ENCODE measurements around the gene CTNNB1. TPM values are rescaled to one million over a fixed set of nuclear protein-coding genes. Genes with fewer than 3 reads are reported as not detected.

The CTNNB1 gene
- total and polyA plus RNA-seq, 2 of the 13 experiments (the other 11 are each of a cell fraction or from before 2014, with no cell fraction given): 398 to 489 TPM

DNA sequence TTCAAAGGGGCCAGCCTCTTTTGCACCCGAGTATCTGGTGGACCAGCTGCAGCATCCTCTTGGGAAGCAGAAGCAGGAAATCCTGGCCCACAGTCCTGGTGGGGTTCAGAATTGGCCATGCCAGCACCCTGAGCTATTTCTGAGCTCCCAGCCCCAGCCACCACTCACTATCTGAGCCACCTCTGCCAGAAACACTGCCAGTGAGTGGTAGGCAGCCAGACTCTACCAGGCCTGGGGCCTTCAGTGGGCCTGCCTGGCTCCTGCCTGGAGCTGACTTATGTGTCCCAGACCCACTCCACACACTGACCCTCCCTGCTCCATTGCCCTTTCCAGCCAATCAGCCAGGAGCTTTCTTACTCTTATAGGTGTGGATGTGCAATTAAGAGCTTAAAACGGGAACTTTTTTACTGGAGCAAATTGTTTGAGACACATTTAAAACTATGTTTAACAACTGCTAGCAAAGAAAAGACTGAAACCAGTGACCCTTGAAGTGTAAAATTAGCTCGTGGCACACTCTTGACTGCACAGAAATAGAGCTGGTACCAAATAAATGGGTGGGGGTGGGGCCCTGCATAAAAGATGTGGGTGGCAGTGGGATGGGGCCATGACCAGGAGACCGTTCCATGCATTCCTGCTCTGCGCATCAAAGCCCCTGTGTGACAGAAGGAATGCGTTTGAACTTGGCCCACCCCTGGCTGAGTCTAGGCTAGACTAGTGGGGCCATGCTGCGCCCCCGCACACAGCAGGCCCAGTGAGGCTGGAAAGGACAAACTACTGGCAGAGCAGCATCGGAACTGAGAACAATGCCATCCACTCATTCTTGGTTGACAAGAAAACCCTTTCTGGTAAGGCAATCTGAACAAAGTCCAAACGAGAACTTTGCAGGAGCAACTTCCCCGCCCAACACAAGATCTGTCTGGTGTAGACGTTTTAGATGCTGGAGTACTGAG is 48.0 kb downstream of the CTNNB1 start (continued):
- no peak for TF ChIP-seq ARNT2 (CRISPR knock-in tag; IDR thresholded peaks at IDR 0.05; ENCODE audit: low read depth)
- no peak for TF ChIP-seq NFIB (CRISPR knock-in tag; IDR thresholded peaks at IDR 0.05; ENCODE audit: borderline replicate concordance)
- TF ChIP-seq PRPF4 (IDR thresholded peaks at IDR 0.05; ENCODE audit: low read depth, low read length, poor library complexity, severe bottlenecking): no peak
- no peak for TF ChIP-seq TAF1 (CRISPR knock-in tag; IDR thresholded peaks at IDR 0.05)
- no peak for TF ChIP-seq TMF1 (CRISPR knock-in tag; IDR thresholded peaks at IDR 0.05; ENCODE audit: low read depth)
- TF ChIP-seq KDM6A (CRISPR knock-in tag; IDR thresholded peaks at IDR 0.05; ENCODE audit: low read depth): peak; percentile 56; the same call in 1 of the 2 replicates
- TF ChIP-seq ZNF652 (CRISPR knock-in tag; IDR thresholded peaks at IDR 0.05; ENCODE audit: borderline replicate concordance, low read depth): no peak
- peak; percentile 24; the same call in 1 of the 2 replicates for TF ChIP-seq FOXP1 (IDR thresholded peaks at IDR 0.05)
- no peak for TF ChIP-seq FOXP1 (CRISPR knock-in tag; IDR thresholded peaks at IDR 0.05)
- TF ChIP-seq ZNF468 (CRISPR knock-in tag; IDR thresholded peaks at IDR 0.05): no peak
- peak; percentile 35; the same call in 1 of the 2 replicates for TF ChIP-seq TBX3 (IDR thresholded peaks at IDR 0.05; ENCODE audit: borderline replicate concordance)
- TF ChIP-seq ZNF260 (CRISPR knock-in tag; IDR thresholded peaks at IDR 0.05; ENCODE audit: borderline replicate concordance, low read depth): no peak
- no peak for TF ChIP-seq KDM1A (CRISPR knock-in tag; IDR thresholded peaks at IDR 0.05)
- TF ChIP-seq, protein P1, sequence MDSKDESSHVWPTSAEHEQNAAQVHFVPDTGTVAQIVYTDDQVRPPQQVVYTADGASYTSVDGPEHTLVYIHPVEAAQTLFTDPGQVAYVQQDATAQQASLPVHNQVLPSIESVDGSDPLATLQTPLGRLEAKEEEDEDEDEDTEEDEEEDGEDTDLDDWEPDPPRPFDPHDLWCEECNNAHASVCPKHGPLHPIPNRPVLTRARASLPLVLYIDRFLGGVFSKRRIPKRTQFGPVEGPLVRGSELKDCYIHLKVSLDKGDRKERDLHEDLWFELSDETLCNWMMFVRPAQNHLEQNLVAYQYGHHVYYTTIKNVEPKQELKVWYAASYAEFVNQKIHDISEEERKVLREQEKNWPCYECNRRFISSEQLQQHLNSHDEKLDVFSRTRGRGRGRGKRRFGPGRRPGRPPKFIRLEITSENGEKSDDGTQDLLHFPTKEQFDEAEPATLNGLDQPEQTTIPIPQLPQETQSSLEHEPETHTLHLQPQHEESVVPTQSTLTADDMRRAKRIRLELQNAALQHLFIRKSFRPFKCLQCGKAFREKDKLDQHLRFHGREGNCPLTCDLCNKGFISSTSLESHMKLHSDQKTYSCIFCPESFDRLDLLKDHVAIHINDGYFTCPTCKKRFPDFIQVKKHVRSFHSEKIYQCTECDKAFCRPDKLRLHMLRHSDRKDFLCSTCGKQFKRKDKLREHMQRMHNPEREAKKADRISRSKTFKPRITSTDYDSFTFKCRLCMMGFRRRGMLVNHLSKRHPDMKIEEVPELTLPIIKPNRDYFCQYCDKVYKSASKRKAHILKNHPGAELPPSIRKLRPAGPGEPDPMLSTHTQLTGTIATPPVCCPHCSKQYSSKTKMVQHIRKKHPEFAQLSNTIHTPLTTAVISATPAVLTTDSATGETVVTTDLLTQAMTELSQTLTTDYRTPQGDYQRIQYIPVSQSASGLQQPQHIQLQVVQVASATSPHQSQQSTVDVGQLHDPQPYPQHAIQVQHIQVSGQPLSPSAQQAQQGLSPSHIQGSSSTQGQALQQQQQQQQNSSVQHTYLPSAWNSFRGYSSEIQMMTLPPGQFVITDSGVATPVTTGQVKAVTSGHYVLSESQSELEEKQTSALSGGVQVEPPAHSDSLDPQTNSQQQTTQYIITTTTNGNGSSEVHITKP (CRISPR knock-in tag; IDR thresholded peaks at IDR 0.05; ENCODE audit: low read depth): no peak
- no peak for TF ChIP-seq ZNF709 (CRISPR knock-in tag; IDR thresholded peaks at IDR 0.05)
- TF ChIP-seq JUN (CRISPR knock-in tag; IDR thresholded peaks at IDR 0.05): no peak
- TF ChIP-seq ZNF12 (CRISPR knock-in tag; IDR thresholded peaks at IDR 0.05): no peak
- no peak for TF ChIP-seq RBAK (CRISPR knock-in tag; IDR thresholded peaks at IDR 0.05)
- TF ChIP-seq MLLT10 (CRISPR knock-in tag; IDR thresholded peaks at IDR 0.05): no peak
- peak; percentile 65; the same call in 1 of the 2 replicates for TF ChIP-seq PHF21A (CRISPR knock-in tag; IDR thresholded peaks at IDR 0.05)
- TF ChIP-seq, protein P2, sequence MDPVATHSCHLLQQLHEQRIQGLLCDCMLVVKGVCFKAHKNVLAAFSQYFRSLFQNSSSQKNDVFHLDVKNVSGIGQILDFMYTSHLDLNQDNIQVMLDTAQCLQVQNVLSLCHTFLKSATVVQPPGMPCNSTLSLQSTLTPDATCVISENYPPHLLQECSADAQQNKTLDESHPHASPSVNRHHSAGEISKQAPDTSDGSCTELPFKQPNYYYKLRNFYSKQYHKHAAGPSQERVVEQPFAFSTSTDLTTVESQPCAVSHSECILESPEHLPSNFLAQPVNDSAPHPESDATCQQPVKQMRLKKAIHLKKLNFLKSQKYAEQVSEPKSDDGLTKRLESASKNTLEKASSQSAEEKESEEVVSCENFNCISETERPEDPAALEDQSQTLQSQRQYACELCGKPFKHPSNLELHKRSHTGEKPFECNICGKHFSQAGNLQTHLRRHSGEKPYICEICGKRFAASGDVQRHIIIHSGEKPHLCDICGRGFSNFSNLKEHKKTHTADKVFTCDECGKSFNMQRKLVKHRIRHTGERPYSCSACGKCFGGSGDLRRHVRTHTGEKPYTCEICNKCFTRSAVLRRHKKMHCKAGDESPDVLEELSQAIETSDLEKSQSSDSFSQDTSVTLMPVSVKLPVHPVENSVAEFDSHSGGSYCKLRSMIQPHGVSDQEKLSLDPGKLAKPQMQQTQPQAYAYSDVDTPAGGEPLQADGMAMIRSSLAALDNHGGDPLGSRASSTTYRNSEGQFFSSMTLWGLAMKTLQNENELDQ (CRISPR knock-in tag; IDR thresholded peaks at IDR 0.05; ENCODE audit: borderline replicate concordance): no peak
- TF ChIP-seq KMT2B (CRISPR knock-in tag; IDR thresholded peaks at IDR 0.05): no peak
- TF ChIP-seq ZNF768 (CRISPR knock-in tag; IDR thresholded peaks at IDR 0.05): 0 out of 2 replicates have a peak, but pooled peaks have one; percentile 11
- no peak for TF ChIP-seq ZNF230 (CRISPR knock-in tag; IDR thresholded peaks at IDR 0.05)
- TF ChIP-seq ARNTL (CRISPR knock-in tag; IDR thresholded peaks at IDR 0.05): no peak
- no peak for TF ChIP-seq ZEB1 (IDR thresholded peaks at IDR 0.05; ENCODE audit: insufficient replicate concordance, low read depth)
- TF ChIP-seq JUNB (CRISPR knock-in tag; IDR thresholded peaks at IDR 0.05; ENCODE audit: borderline replicate concordance): no peak

Measured in HepG2 (cell line).